OCI-LY1 (cell line): ENCODE measurements around the gene SDR42E1.
A peak's percentile ranks its signal among the peaks of the same experiment; 100 is the strongest.

Experiments
- H2AFZ ChIP-seq: fragments of 200-600 bp; sonication (generic), shearing (Covaris generic); 2 replicates; pipeline ENCODE4 v1.6.0; 2014; ENCODE audit warnings: antibody characterized with exemption, mild to moderate bottlenecking, low read length
- H3F3A ChIP-seq: fragments of 200-600 bp; sonication (generic), shearing (Covaris generic); 2 replicates; pipeline ENCODE4 v1.6.0; 2014; ENCODE audit warnings: mild to moderate bottlenecking, antibody characterized with exemption, low read length, moderate library complexity; ENCODE audit not compliant: insufficient read depth
- H3K27ac ChIP-seq: fragments of 200-600 bp; sonication (generic); 2 replicates; pipeline ENCODE4 v1.5.1; 2014; ENCODE audit warnings: low read length, mixed run types, mild to moderate bottlenecking, low read depth; ENCODE audit not compliant: poor library complexity, severe bottlenecking
- H3K27me3 ChIP-seq: fragments of 200-600 bp; sonication (generic); 2 replicates; pipeline ENCODE4 v1.6.0; 2014; ENCODE audit warnings: antibody characterized with exemption, mild to moderate bottlenecking, low read length, moderate library complexity; ENCODE audit not compliant: insufficient read depth
- H3K36me3 ChIP-seq: fragments of 200-600 bp; sonication (generic); 2 replicates; pipeline ENCODE4 v1.6.1; 2014; ENCODE audit warnings: mild to moderate bottlenecking, antibody characterized with exemption, low read length, moderate library complexity, mixed read lengths; ENCODE audit not compliant: insufficient read depth
- H3K4me1 ChIP-seq: fragments of 200-600 bp; sonication (generic); 2 replicates; pipeline ENCODE4 v1.5.1; 2014; ENCODE audit warnings: mild to moderate bottlenecking, low read length, moderate library complexity; ENCODE audit not compliant: insufficient read depth, severe bottlenecking
- H3K4me2 ChIP-seq: fragments of 200-600 bp; sonication (generic), shearing (Covaris generic); 2 replicates; pipeline ENCODE4 v1.6.1; 2014; ENCODE audit warnings: low read length
- H3K4me3 ChIP-seq: fragments of 200-600 bp; sonication (generic); 2 replicates; pipeline ENCODE4 v1.5.1; 2014; ENCODE audit warnings: low read length, low read depth, mild to moderate bottlenecking, mixed read lengths; ENCODE audit not compliant: poor library complexity, severe bottlenecking
- H3K79me2 ChIP-seq: fragments of 200-600 bp; shearing (Covaris generic); 2 replicates; pipeline ENCODE4 v1.6.1; 2016; ENCODE audit warnings: mixed run types, low read length, mixed read lengths; ENCODE audit not compliant: insufficient read depth
- H3K9ac ChIP-seq: fragments of 200-600 bp; sonication (generic), shearing (Covaris generic); 2 replicates; pipeline ENCODE4 v1.6.1; 2014; ENCODE audit warnings: mild to moderate bottlenecking, low read length, mixed read lengths
- H3K9me2 ChIP-seq: fragments of 200-600 bp; sonication (generic), shearing (Covaris generic); 2 replicates; pipeline ENCODE4 v1.6.1; 2014; ENCODE audit warnings: low read depth, mild to moderate bottlenecking, low read length, mixed read lengths
- H3K9me3 ChIP-seq: fragments of 200-600 bp; shearing (Covaris generic); 2 replicates; pipeline ENCODE4 v1.6.1; 2014; ENCODE audit warnings: low read length, mixed read lengths
- H4K20me1 ChIP-seq: fragments of 200-600 bp; sonication (generic), shearing (Covaris generic); 2 replicates; pipeline ENCODE4 v1.6.0; 2016; ENCODE audit warnings: mild to moderate bottlenecking, low read length; ENCODE audit not compliant: insufficient read depth
- EZH2 ChIP-seq: fragments of 200-600 bp; sonication (generic), shearing (Covaris generic); IDR thresholded peaks from 2 replicates; pipeline ENCODE4 v1.8.0; 2017; ENCODE audit warnings: borderline replicate concordance, mixed run types, mild to moderate bottlenecking, antibody characterized with exemption, low read length, moderate library complexity, mixed read lengths
- TF ChIP-seq, protein P1 (sequence below): fragments of 200-600 bp; sonication (generic), shearing (Covaris generic); IDR thresholded peaks from 2 replicates; pipeline ENCODE4 v1.5.1; 2017; ENCODE audit warnings: mild to moderate bottlenecking, antibody characterized with exemption, low read length, moderate library complexity, mixed read lengths

Gene SDR42E1, protein sequence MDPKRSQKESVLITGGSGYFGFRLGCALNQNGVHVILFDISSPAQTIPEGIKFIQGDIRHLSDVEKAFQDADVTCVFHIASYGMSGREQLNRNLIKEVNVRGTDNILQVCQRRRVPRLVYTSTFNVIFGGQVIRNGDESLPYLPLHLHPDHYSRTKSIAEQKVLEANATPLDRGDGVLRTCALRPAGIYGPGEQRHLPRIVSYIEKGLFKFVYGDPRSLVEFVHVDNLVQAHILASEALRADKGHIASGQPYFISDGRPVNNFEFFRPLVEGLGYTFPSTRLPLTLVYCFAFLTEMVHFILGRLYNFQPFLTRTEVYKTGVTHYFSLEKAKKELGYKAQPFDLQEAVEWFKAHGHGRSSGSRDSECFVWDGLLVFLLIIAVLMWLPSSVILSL

DNA sequence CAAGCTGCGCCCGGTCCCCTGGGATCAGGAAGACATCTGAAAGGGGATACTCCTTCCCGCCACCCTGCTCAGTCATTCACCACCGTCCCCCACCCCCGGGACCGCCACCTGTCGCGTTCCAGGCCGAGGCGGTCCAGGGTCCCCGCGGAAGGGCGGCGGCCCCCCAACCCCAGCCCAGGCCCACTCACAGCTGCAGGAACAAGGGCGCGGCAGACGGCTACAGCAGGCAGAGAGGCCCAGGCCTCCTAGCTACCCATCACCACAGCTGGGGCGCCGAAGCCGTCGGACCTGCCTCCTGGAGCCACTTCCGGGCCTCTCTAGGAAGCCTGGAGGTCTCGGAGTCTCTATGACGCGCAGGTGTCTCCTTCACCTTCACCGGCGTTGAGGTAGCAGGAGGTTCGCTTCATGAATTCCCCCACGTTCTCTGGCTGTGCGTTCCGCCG is at the start of gene SDR42E1:
TSS of gene SDR42E1 (minus strand) at position 272 of the 443 bp plus-strand sequence. CDS start 10,612 bp downstream, outside the sequence.
- no peak within 1 kb of the TSS for H3K27ac ChIP-seq
- peaks cover 6% of the 10 kb centered on the region; the same call in 1 of the 2 replicates for H3K9me3 ChIP-seq
- H2AFZ ChIP-seq, result peak within 1 kb of the TSS; percentile 60
- H4K20me1 ChIP-seq, result no peaks in the 10 kb centered on the region
- peaks cover 23% of the 10 kb centered on the region for H3K36me3 ChIP-seq
- TF ChIP-seq EZH2, result no peak
- TF ChIP-seq, protein P1, sequence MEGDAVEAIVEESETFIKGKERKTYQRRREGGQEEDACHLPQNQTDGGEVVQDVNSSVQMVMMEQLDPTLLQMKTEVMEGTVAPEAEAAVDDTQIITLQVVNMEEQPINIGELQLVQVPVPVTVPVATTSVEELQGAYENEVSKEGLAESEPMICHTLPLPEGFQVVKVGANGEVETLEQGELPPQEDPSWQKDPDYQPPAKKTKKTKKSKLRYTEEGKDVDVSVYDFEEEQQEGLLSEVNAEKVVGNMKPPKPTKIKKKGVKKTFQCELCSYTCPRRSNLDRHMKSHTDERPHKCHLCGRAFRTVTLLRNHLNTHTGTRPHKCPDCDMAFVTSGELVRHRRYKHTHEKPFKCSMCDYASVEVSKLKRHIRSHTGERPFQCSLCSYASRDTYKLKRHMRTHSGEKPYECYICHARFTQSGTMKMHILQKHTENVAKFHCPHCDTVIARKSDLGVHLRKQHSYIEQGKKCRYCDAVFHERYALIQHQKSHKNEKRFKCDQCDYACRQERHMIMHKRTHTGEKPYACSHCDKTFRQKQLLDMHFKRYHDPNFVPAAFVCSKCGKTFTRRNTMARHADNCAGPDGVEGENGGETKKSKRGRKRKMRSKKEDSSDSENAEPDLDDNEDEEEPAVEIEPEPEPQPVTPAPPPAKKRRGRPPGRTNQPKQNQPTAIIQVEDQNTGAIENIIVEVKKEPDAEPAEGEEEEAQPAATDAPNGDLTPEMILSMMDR, result no peak
- H3K79me2 ChIP-seq, result no peaks in the 10 kb centered on the region
- peaks cover 13% of the 10 kb centered on the region for H3K4me1 ChIP-seq
- no peaks in the 10 kb centered on the region; the same call in 1 of the 2 replicates for H3K27me3 ChIP-seq
- H3K4me2 ChIP-seq, result peak within 1 kb of the TSS; percentile 71
- H3K9me2 ChIP-seq, result no peaks in the 10 kb centered on the region
- H3K9ac ChIP-seq, result peak within 1 kb of the TSS; percentile 71
- H3F3A ChIP-seq, result no peaks in the 10 kb centered on the region
- peak within 1 kb of the TSS; percentile 72 for H3K4me3 ChIP-seq

DNA sequence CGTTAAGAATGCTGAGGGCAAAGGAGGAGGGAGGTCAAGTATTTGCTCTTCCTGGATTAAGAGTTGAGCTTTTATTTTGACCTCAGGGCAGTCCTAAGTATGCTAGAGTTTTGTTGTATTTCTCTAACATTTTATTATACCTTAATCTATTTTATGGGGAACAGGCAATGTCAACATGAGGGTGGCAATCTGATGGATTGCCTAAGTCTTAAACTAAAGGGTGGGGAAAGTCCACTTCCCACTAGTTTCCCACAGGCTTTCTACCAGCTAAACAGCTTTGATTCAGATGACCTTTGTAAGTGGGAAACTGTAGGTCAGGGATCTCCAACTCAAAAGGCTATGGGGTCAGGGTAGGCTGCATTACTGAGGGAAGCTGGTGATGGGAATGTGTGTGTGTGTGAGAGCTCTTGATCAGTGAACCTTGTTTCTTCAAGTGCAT is 48.7 kb upstream of the SDR42E1 start:
- Histone ChIP-seq H2AFZ (no peak overlapping the region), H3K9ac (no peak overlapping the region), H3K9me3 (no peaks in the 10 kb centered on the region), H3K4me3 (no peak overlapping the region), H3K9me2 (no peaks in the 10 kb centered on the region), H3F3A (no peaks in the 10 kb centered on the region), H3K36me3 (no peaks in the 10 kb centered on the region), H3K79me2 (no peaks in the 10 kb centered on the region), H4K20me1 (no peaks in the 10 kb centered on the region), H3K4me2 (no peak overlapping the region), H3K27me3 (no peaks in the 10 kb centered on the region), H3K4me1 (peaks cover 12% of the 10 kb centered on the region), H3K27ac (no peak overlapping the region)
- TF ChIP-seq, protein P1, result no peak
- TF ChIP-seq EZH2, result no peak

DNA sequence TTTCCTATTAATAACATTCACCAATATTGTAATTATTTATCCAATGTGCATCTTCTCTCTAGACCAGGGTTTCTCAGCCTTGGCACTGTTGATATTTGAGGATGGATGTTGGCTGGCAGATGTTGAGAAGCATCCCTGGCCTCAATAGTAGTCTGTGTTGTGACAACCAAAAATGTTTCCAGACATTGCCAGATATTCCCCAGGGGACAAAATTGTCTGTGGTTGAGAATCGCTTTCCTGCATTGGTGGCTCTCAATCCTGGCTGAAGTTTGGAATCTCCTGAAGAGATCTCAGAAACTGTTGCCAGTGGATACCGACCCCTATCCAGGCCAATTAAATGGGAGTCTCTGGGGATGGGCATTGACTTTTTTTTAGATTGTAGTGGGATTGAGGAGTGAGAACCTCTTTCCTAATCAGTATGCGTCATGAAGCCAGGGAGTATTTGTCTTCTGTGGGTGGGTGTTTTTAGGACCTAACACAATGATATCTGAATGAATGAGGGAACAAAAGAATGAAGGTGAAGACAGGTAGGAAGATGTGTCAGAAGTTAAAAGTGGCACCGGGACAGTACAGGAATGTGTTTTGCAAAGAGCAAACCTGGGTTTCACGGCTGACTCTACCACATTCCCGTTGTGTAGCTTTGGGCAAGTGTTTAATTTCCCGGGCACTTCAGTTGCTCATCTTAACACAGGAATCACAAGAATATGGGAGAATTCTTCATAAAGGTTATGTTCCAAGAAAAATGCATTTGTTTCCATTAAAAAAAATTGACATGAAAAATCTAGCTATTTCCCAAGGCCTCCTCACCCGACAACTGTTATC is 48.1 kb upstream of the SDR42E1 start:
- no peaks in the 10 kb centered on the region for H3K36me3 ChIP-seq
- no peak overlapping the region for H3K4me3 ChIP-seq
- no peaks in the 10 kb centered on the region for H4K20me1 ChIP-seq
- peaks cover 12% of the 10 kb centered on the region for H3K4me1 ChIP-seq
- no peaks in the 10 kb centered on the region for H3K9me3 ChIP-seq
- H3F3A ChIP-seq, result no peaks in the 10 kb centered on the region
- no peaks in the 10 kb centered on the region for H3K79me2 ChIP-seq
- no peak overlapping the region for H3K27ac ChIP-seq
- H3K4me2 ChIP-seq, result no peak overlapping the region
- TF ChIP-seq EZH2, result no peak
- no peaks in the 10 kb centered on the region for H3K9me2 ChIP-seq
- H3K9ac ChIP-seq, result no peak overlapping the region
- no peaks in the 10 kb centered on the region for H3K27me3 ChIP-seq
- H2AFZ ChIP-seq, result no peak overlapping the region
